ENCODE measurements around the gene AMIGO1.
A peak's percentile ranks its signal among the peaks of the same experiment; 100 is the strongest.

AMIGO1 gene

GRCh38 chr1:109501644-109502363, 7.7 kb downstream of the AMIGO1 start:
- no peak for TF ChIP-seq CTCF (IDR thresholded peaks at IDR 0.05; ENCODE audit: borderline replicate concordance, insufficient read depth, low read depth, low read length)
- H3K4me3 ChIP-seq (ENCODE audit: low read depth, low read length) = no peak overlapping the region

- TF ChIP-seq CTCF (IDR thresholded peaks at IDR 0.05; ENCODE audit: borderline replicate concordance, insufficient read depth, low read depth, low read length) = no peak
- no peak overlapping the region for H3K4me3 ChIP-seq (ENCODE audit: low read depth, low read length)
Measured at GRCh38 chr1:109500941-109501381, 8.6 kb downstream of the AMIGO1 start.

- TF ChIP-seq CTCF (IDR thresholded peaks at IDR 0.05; ENCODE audit: borderline replicate concordance, insufficient read depth, low read depth, low read length) = peak; percentile 61
- H3K4me3 ChIP-seq (ENCODE audit: low read depth, low read length) = no peak overlapping the region
Measured at GRCh38 chr1:109499661-109500536, 9.6 kb downstream of the AMIGO1 start.

- no peak for TF ChIP-seq CTCF (IDR thresholded peaks at IDR 0.05; ENCODE audit: borderline replicate concordance, insufficient read depth, low read depth, low read length)
- no peak overlapping the region for H3K4me3 ChIP-seq (ENCODE audit: low read depth, low read length)
Measured at GRCh38 chr1:109499081-109499480, 10.4 kb downstream of the AMIGO1 start.

- TF ChIP-seq CTCF (IDR thresholded peaks at IDR 0.05; ENCODE audit: borderline replicate concordance, insufficient read depth, low read depth, low read length) = peak; percentile 58
- H3K4me3 ChIP-seq (ENCODE audit: low read depth, low read length) = no peak overlapping the region
Measured at GRCh38 chr1:109498161-109498801, 11.2 kb downstream of the AMIGO1 start.

GRCh38 chr1:109497449-109498160, 11.9 kb downstream of the AMIGO1 start:
- no peak overlapping the region for H3K4me3 ChIP-seq (ENCODE audit: low read depth, low read length)
- TF ChIP-seq CTCF (IDR thresholded peaks at IDR 0.05; ENCODE audit: borderline replicate concordance, insufficient read depth, low read depth, low read length) = no peak

Measured in GM12875 (cell line).